Peyer's patch (tissue), 4 donors: ENCODE measurements around the gene ARHGAP40.

Source experiments
- CTCF ChIP-seq, 6 experiments: fragments of 450-650 bp in 4 of 6; fragments of 200-600 bp in 2 of 6; sonication (generic) in 1 of 6; IDR thresholded peaks; one replicate each; pipeline ENCODE4 v1.5.1; 2017 to 2019; ENCODE audit warnings: antibody characterized with exemption in 6 of 6, mild to moderate bottlenecking in 3 of 6, moderate library complexity in 1 of 6
- POLR2A ChIP-seq, 2 donors: fragments of 450-650 bp; IDR thresholded peaks; one replicate each; pipeline ENCODE4 v1.5.1; 2017; ENCODE audit warnings: antibody characterized with exemption in 2 of 2, mild to moderate bottlenecking in 2 of 2, moderate library complexity in 2 of 2

DNA sequence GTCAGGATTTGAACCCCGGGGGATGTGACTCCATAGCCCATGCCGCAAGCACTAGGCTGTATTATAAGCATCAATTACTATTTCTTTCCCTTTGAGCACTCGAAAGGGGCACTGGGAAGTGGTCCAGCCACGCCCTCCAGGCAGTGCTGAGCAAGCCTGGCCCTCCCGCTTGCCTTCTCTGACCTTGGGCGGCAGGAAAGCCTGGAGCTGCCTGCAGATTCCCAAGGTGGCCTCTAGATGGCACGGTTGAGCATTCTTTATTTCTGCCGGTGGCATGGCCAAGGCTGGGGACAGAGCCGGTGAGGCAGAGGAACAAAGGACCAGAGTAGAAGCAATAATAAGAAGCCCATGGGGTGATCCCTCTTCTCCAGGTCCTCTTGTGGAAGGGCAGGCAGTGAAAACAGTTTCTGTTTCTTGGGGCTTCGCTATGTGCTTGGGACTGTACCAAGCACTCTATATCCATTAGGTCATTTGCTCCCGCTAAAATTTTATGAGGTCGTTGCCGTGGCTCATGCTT, 32.0 kb downstream of the ARHGAP40 start:
- TF ChIP-seq CTCF (IDR thresholded peaks at IDR 0.05) = peak; percentile 25 to 84 (median 65)
- no peak for TF ChIP-seq POLR2A (IDR thresholded peaks at IDR 0.05)
